HG03039 (cell line): Measurements from ENCODE around the gene PTPRN2.

Source experiments
- ATAC-seq: cut with Tn5 transposase; IDR thresholded peaks from one replicate; pipeline ENCODE4 v1.9.1; 2021; ENCODE audit warnings: mild to moderate bottlenecking, moderate library complexity; ENCODE audit not compliant: unreplicated experiment

Gene PTPRN2

DNA sequence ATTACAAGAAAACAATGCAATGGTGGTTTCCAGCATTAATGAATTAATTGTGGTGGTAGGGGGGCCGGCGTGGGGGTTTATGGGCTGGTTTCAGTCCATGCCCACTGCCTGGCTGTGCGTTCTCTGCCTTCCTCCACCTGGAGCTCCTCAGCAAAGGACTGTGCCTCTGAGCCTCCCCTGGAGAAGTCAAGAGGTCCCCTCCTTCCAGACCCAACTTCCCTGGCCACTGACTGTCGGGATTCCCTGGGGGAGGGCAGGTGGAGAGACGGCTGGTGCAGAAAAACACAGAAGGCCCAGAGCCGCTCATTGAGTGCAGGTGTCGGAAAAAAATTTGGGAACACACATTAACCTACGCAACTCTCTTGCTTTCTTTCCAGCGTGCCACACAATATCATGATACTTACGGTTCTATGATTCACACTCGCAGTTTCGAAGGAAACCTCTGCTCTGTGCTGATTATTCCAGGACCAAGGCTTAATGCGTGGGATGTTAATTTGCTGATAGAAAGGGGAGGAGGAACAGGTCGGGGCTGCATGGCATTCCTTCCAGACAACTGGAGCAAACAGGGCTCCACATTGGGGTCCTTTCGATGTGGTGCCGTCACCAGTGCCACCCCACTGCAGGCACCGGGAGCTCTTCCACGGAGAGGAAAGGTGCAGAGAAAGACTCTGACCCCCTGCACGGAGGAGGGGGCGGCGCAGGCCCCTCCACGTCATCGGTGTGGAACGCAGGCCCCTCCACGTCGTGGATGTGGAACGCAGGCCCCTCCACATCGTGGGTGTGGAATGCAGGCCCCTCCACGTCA, 744.1 kb downstream of the PTPRN2 start:
- no peak for ATAC-seq

DNA sequence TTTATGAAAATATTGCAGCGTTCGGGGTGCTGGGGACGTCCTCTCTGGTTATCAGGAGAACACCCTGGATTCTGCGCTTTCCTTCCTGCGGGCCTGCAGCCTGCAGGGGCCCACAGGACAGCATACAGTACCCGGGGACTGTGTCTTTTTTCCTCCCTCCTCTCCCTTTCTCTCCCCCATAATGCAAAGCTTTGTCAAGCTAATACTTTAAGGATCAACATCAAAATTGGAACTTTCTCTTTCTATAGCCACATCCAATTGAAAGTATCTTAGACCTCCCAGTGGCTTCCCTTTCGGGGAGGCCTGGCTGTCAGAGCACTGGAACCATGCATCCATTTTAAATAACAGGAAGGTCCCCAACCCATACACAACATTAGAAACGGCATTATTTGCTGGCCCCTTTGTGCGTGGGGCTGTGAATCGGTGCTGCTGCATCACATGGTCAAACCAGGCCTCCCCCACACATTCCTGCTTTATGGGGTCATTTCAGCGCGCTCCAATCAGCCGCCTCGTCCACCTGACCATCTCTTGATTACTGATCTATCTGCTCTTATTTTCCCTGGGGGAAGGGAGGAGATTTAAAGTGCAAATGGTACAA, 745.8 kb downstream of the PTPRN2 start:
- no peak for ATAC-seq

DNA sequence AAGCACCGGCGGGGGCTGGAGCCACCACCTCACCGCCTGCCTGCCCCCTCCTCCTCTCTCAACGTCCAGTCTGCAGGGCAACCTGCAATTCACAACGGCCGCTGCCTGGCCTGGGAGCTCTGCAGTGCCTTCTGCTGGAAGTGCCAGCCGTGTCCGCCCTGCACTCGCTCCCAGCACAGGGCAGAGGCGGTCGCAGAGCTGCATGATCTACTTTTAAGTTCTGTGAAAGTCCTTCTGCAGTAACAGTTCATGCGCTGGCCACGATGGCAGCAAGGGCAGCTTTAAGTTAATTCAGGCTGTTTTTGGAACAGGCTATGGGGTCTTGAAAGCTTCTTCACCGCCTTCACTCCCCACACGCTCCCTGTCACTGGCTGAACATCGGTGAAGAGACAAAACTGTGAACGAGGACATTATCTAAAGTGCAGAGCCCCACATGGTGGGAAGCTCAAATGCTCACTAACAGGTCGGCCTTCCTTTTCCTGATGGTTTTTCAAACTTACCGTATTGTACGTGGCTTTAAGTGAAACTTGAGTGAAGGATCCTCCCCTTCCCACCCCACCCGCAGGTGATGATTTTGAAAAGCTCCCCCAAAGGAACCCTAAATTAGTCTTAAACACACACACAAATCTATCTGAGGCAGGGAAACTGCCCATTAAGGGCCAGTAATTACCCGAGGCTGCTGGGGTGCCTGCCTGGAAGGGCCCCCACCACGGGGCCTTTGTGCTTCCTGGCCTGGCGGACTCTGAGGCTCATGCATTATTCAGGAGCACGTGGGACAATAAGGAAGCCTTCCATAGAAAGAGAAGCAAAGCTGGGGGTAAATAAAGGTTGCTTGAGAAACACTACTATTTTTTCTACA, 746.5 kb downstream of the PTPRN2 start:
- no peak for ATAC-seq

DNA sequence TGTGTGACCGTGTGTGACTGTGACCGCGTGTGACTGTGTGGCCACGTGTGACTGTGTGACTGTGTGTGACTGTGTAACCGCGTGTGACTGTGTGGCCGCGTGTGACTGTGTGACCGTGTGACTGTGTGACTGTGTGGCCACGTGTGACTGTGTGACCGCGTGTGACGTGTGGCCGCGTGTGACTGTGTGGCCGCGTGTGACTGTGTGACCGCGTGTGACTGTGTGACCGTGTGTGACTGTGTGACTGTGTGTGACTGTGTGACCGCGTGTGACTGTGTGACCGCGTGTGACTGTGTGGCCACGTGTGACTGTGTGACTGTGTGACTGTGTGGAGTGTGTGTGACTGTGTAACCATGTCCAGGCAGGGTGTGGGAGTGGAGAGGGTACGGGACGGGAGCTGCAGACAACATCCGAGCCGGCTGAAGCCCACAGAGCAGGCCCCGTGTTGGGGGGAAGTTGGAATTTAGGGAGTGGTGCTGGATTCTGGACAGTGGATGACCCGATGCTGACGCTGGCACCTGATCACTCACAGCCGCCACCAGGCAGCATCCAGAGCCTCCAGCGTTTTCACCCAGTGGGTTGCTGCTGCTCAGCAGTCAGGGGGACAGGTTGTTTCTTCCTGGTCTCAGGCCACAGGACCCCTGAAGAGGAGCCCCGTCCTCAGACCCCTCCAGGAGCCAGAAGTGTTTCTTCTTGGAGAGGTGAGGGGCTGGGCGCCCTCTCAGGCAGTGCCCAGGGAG, 747.3 kb downstream of the PTPRN2 start:
- ATAC-seq, result no peak

DNA sequence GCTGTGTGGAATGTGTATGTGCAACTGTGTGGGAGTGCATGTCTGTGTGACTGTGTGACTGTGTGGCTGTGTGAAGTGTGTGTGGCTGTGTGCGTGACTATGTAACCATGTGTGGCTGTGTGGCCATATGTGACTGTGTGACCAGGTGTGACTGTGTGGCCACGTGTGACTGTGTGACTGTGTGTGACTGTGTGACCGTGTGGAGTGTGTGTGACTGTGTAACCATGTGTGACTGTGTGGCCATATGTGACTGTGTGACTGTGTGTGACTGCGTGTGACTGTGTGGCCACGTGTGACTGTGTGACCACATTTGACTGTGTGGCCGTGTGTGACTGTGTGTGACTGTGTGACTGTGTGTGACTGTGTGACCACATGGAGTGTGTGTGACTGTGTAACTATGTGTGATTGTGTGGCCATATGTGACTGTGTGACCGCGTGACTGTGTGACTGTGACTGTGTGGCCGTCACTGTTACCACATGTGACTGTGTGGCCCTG, 747.9 kb downstream of the PTPRN2 start:
- ATAC-seq, result no peak

DNA sequence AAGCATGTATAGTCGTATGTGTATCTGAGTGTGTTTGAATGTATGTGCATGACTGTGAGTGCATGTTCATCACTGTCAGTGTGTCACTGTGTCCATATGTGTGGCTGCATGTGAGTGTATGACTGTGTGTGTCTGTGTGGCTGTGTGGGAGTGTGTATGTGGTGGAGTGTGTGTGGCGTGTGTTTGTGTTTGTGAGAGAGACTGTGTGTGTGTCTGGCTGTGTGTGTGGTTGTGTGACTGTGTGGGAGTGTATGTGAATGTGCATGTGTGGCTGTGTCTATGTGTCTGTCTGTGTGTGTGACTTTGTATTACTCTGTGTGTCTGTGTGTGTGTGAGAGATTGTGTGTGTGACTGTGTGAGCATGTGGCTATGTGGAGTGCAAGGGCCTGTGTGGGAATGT, 748.4 kb downstream of the PTPRN2 start:
- ATAC-seq, result no peak

DNA sequence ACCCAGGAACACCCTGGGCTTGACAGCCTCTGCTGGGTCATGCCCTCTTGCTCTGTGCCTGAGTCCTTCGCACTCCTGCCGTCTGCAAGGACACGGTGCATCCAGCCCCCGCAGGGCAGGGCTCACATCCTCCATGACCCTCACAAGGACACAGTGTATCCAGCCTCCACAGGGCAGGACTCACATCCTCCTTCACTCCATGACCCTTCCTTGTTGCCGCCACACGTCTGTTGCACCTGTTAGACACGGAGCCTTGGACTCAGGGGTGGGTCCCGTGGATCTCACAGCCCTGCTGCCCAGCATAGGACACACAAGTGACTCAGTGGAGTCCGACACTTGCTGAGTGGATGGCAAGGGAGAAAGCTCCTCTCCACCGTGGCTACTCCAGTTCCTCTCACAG, 750.1 kb downstream of the PTPRN2 start:
- no peak for ATAC-seq

DNA sequence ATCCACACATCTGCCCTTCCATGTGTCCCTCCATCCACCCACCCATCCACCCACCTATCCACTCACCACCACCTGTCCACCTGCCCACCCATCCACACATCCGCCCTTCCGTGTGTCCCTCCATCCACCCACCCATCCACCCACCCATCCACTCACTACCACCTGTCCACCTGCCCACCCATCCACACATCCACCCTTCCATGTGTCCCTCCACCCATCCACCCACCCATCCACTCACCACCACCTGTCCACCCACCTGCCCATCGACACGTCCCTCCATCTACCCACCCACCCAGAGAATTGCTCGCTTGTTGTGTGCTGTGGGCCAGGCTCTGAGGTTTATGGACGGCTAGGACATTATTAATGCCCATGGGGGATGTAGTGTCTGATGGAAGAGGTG, 750.6 kb downstream of the PTPRN2 start:
- ATAC-seq, result no peak

DNA sequence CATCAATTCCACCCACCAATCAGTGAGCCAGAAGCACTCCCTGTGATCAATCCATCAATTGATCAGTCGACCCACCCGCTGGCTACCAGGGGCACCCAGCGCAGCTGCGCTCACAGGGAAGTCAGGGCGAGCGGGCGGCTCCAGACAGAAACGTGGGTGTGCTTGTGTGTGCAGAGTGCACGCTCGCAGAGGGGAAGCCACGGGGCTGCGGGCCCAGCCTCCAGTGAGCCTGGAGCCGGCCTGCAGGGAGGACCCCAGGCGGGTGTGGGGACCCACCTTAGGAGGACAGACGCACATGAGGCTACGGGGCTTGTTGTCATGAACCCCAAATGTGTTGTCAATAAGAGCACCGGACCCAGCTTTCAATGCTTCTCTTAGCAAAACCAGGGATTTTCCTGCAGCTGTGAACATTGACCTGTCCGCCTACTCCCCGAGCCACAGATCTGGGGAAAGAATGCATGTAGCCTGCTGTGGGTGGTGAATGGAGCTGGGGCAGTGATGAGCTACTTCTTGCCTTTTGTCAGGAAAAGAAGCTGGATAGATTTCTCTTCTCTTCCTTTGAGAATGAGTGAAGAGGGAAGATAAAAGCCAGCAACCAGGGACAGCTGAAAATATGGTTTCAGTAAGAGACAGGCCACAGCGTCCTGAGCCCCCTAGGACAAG, 753.0 kb downstream of the PTPRN2 start:
- ATAC-seq, result no peak

DNA sequence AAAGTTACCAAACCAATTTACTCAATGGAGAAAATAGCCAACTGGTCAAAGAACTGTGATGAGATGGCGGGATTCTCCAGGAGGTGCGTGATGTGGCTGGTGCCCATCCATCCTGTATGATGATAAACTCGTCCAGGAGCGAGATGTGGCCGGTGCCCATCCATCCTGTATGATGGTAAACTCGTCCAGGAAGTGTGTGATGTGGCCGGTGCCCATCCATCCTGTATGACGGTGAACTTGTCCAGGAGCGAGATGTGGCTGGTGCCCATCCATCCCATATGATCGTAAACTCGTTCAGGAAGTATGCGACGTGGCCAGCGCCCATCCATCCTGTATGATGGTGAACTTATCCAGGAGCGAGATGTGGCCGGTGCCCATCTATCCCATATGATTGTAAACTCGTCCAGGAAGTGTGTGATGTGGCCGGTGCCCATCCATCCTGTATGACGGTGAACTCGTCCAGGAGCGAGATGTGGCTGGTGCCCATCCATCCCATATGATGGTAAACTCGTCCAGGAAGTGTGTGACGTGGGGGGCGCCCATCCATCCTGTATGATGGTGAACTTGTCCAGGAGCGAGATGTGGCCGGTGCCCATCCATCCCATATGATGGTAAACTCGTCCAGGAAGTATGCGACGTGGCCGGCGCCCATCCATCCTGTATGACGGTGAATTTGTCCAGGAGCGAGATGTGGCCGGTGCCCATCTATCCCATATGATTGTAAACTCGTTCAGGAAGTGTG, 754.6 kb downstream of the PTPRN2 start:
- ATAC-seq, result no peak

DNA sequence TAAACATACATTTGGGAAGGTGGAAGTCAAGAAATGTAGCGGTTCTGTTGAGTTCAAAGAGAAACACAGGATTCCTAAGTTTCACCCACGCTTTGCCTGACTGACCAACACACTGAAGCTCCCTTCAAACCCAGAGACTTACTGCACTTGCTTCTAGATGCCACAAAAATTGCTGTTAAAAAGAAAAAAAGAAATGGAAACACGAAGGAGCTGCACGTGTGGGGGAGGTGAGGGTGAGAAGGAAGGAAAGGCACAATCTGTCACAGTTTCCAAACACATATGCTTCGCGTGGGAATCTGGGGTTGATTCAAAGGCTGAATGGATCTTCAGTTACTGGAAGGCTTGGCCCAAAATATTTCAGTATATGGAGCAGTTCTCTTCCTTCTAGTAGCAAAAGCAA, 755.2 kb downstream of the PTPRN2 start:
- ATAC-seq, result no peak

DNA sequence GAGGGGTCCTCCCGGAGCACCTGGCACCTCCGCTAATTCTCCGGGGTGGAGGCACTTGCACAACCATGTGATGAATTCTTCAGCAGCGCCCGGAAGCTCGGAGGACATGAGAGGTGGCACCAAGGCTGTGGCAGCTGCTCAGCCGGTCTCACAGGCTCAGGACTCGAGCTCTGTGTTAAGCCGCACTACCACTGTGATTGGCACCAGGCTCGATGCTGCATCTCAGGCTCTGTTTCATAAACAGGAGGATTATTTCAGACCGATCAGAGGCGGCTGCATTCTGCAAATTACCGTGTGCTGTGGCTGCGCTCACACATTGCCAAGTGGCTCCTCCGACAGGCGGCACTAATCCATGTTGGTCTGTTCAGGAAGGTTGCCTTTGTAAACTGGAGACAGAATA, 755.6 kb downstream of the PTPRN2 start:
- ATAC-seq, result no peak

DNA sequence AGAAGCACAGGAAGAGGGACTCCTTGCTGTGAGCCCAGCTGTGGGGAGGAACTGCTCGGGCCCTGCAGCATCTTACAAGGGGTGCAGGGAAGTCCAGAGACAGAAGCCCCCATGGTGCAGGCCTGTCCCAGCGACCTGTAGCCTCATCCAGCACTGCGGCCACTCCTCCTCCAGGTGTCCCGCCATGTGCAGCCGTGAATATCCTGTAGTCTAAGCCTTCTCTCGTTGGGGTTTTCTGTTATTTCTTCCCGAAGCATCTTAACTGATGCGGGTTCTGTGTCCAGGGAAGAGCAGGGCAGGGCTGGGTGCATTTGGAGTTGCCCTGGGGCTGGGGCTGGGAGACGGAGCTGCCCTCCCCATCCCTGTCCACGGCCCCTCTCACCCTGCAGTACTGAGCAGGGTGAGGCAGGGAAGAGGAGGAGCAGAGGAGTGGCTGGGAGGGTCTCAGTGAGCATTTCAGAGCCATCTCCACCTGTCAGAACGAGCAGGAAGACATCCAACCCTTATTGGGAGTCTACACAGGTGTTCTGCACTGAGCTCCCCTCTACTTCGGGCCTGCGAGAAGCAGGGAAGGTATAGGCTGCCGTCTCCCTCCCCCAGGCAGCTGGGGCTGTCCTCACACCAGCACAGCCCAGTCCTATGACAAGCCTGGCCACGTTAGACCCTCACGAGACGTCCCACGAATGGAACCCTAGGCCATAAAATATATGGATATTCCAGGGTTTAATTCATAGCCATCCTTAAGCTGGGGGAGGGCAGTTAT, 756.3 kb downstream of the PTPRN2 start:
- ATAC-seq, result no peak

DNA sequence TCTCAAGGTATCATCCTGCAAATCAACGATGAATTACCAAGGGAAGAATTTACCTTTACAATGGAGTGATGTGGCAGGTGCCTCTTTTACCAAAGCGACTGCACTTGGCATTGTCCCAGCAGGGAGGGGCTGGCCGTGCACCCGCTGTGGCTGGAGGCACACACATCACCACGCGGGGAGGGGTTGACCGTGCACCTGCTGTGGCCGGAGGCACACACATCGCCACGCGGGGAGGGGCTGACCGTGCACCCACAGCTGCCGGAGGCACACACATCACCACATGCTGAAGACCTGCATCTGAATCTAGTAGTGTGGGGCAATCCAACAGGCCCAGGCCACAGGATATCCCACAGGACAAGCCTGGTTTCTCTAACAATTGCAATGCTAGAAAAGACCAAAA, 757.3 kb downstream of the PTPRN2 start:
- no peak for ATAC-seq

DNA sequence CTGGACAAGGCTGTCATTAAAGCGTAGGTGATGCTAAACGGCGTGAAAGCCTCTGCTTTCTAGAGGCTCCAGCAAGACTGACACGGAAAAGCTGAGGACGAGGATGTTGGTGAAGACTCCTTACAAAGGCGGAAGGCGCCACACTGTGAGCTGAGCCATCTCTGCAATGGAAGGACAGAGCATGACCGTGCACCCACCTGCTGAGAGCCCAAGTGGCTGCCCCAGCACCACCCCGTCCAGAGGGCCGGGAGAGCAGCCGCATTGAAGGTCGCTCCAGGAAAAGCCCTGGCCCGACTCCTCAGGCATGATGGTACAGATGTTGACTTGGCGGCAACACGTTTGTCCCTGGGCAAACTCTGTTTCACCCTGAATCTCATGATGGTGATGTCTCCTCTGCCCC, 758.1 kb downstream of the PTPRN2 start:
- no peak for ATAC-seq

DNA sequence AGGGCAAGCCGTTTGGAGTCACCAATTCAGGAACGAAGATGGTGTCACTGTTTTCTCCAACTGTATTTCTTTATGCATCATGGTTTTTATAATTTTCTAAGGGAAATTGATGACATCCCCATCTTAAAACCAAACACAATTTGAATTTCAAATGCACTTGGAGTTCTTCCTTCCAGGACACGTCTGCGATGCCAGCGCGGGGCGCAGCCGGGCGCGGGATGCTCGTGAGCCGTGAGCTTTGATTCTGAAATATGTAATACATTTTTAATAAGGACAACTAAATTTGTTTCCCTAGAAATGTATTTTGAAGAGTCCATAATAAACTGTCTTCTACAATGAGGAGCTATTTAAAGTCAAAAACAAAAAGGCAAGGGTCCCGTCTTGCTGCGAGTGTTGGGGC, 758.7 kb downstream of the PTPRN2 start:
- no peak for ATAC-seq

DNA sequence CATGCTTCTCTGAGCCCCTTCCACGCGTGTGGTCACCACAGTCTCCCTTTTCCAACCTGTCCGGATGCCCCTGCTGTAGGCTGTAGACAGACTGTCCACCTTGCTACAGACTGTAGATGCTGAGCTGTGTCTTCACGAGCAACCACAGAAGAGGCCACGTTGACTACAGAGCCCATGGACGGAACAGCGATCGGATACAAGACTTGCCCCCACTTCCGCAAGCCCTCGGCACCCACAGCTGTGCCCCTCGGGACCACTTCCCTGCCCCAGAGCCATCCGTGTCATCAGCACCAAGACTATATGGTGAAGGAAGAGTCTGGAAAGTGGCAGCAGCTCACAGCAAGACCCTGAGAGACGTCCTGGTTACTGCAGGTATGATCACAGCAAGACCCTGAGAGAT, 759.4 kb downstream of the PTPRN2 start:
- ATAC-seq, result no peak

DNA sequence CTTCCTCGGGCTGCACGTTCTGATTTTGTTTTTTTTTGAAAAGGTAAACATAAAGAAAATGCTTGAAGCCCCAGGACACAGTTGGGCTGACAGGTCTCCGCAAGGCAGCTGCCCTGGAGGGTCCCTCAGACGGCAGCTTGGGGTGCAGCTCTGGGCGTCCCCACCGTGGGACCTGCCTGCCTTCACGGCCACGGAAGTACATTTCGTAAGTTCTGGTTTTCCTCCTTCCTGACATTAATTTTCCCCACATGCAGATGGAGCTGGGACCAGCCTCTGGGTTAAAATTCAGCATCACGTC, 759.8 kb downstream of the PTPRN2 start:
- ATAC-seq, result no peak
